LNCAP (cell line): ENCODE measurements around the gene TPMT.

Source experiments
- CTCF ChIP-seq: fragments of 450-650 bp; IDR thresholded peaks from 2 replicates; pipeline ENCODE4 v1.5.1; 2017; ENCODE audit warnings: mild to moderate bottlenecking

TPMT gene

GRCh38 chr6:18107061-18107460, 47.8 kb downstream of the TPMT start:
- TF ChIP-seq CTCF = no peak

- no peak for TF ChIP-seq CTCF
These were observed 51.9 kb downstream of the TPMT start for GRCh38 chr6:18102783-18103509.

GRCh38 chr6:18101873-18102272, 53.0 kb downstream of the TPMT start:
- no peak for TF ChIP-seq CTCF

- no peak for TF ChIP-seq CTCF
These were observed 53.6 kb downstream of the TPMT start for GRCh38 chr6:18101271-18101670.

GRCh38 chr6:18100296-18100695, 54.6 kb downstream of the TPMT start:
- no peak for TF ChIP-seq CTCF

GRCh38 chr6:18099511-18099910, 55.4 kb downstream of the TPMT start:
- TF ChIP-seq CTCF = no peak

- TF ChIP-seq CTCF = no peak
These were observed 58.5 kb downstream of the TPMT start for GRCh38 chr6:18096423-18096822.

GRCh38 chr6:18091382-18091781, 63.5 kb downstream of the TPMT start:
- no peak for TF ChIP-seq CTCF
